SKM-1 (cell line): Measurements from ENCODE around the gene PRDX1.
"Not testable (repeated sequence)": the region's sequence is repeated elsewhere in the genome, so short reads cannot be mapped to it uniquely, and the experiment has no call there.

Experiments used
- DNase-seq: peaks from one replicate; lab custom pipeline; 2025; ENCODE audit not compliant: unreplicated experiment; lab: John Stamatoyannopoulos, UW

The PRDX1 gene

DNA sequence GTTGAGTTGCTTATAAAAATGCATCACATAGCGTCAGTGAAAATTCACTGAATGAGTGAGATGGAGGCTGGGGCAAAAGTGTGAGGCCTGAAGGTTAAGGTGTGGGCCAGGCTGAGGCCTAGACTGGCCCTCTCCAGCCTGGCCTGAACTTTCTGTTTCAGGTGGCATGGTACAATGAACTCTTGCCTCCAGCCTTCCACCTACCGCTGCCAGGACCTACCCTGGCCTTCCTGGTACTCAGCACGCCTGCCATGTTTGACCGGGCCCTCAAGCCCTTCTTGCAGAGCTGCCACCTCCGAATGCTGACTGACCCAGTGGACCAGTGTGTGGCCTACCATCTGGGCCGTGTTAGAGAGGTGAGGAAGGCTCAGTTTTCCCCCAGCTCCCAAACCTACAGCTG, 14.5 kb downstream of the PRDX1 start:
- no peak for DNase-seq

DNA sequence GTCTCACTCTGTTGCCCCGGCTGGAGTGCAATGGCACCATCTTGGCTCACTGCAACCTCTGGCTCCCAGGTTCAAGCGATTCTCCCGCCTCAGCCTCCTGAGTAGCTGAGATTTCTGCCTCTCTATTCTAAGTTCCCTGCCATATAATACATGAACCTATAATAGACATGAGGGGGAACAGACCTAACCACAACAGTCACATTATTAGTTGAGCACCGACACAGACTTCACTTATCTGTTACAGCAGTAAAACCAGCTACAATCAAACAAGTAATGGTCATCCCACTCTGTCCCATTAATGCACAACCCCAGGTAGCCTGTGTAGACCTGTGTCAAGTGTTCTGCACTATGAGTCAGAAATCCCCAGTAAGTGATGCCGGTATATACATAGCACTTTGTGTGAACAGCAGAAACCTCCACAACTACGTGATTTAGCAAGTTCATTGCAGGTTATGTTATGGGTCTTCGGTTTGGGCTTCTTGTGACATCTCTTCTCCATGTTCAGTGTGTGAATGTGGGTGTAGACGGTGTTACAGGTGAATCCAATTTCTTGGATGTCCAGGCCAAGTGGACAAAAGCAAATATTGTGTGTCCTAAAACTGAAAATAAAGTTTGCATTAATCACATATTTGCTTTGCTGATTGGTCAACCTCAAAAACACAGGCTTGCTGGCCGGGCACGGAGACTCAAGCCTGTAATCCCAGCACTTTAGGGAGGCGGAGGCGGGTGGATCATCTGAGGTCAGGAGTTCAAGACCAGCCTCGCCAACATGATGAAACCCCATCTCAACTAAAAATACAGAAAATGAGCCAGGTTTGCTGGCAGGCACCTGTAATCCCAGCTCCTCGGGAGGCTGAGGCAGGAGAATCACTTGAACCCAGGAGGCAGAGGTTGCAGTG, 18.0 kb downstream of the PRDX1 start:
- DNase-seq = no peak

- no peak for DNase-seq
These were observed 20.2 kb downstream of the PRDX1 start for GRCh38 chr1:45501505-45501859.

- DNase-seq = no peak
These were observed 22.3 kb downstream of the PRDX1 start for GRCh38 chr1:45499415-45499769.

- no peak for DNase-seq
These were observed 23.4 kb downstream of the PRDX1 start for GRCh38 chr1:45498279-45498678.

GRCh38 chr1:45493116-45493697, 28.5 kb downstream of the PRDX1 start:
- DNase-seq = peak; percentile 52

DNA sequence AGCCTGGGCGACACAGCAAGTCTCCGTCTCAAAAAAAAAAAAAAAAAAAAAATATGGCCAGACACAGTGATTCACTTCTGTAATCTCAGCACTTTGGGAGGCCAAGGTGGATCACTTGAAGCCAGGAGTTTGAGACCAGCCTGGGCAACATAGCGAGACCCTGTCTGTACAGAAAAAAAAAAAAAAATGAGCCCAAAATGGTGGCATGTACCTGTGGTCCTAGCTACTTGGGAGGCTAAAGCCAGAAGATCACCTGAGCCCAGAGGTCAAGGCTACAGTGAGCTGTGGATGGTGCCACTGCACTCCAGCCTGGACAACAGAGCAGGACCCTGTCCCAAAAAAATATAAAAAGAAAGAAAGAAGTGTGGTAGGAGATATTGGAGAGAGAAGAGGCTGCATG, 29.0 kb downstream of the PRDX1 start:
- no peak for DNase-seq

DNA sequence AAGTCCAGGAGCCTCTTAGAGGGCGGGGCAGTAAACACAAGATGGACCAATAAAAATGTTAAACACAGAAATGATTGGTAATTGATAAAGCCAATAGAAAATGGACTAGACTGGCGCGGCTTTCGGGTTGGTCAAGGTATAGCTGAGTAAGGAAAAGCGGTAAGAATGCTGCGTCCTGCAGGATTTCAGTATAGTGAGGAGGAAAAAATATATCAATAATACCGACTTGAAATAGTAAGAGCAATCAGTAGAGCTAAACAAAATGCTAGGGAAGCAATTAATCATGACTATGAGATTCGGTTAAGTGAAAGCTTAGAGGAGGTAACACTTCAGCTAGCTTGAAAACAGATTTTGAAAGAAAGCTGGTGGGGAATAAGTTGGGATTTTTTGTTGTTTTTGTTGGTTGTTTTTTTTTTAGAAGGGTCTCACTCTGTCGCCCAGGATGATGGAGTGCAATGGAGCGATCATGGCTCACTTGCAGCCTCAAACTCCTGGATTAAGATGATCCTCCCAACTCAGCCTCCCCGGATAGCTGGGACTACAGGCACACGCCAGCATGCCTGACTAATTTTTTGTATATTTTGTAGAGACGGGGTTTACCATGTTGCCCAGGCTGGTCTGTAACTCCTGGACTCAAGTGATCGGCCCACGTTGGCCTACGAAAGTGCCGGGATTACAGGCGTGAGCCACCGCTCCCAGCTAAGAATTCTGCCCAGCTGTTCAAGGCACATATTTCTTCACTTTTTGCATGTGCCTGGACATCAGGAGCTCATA, 30.0 kb downstream of the PRDX1 start:
- DNase-seq = no peak

- peak; percentile 99 for DNase-seq
These were observed 30.8 kb downstream of the PRDX1 start, which contains the start of gene TESK2 for GRCh38 chr1:45490626-45491486. Gene TESK2, minus strand, starts transcription at chr1:45491163. Its CDS starts 33,378 bp downstream, at chr1:45457785.

- no peak for DNase-seq
These were observed 31.5 kb downstream of the PRDX1 start for GRCh38 chr1:45490121-45490625.

DNA sequence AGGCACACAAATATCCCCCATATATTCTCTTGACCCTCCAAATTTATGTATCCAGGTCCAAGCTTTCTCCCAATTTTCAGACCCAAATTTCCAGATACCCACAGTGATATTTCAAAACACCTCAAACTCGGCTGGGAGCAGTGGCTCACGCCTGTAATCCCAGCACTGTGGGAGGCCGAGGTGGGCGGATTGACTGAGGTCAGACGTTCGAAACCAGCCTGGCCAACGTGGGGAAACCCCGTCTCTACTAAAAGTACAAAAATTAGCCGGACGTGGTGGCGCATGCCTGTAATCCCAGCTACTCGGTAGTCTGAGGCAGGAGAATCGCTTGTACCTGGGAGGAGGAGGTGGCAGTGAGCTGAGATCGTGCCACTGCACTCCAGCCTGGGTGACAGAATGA, 32.3 kb downstream of the PRDX1 start:
- not testable (repeated sequence) for DNase-seq

GRCh38 chr1:45488666-45489377, 32.9 kb downstream of the PRDX1 start:
- DNase-seq = no peak

GRCh38 chr1:45485949-45486348, 35.7 kb downstream of the PRDX1 start:
- DNase-seq = no peak

DNA sequence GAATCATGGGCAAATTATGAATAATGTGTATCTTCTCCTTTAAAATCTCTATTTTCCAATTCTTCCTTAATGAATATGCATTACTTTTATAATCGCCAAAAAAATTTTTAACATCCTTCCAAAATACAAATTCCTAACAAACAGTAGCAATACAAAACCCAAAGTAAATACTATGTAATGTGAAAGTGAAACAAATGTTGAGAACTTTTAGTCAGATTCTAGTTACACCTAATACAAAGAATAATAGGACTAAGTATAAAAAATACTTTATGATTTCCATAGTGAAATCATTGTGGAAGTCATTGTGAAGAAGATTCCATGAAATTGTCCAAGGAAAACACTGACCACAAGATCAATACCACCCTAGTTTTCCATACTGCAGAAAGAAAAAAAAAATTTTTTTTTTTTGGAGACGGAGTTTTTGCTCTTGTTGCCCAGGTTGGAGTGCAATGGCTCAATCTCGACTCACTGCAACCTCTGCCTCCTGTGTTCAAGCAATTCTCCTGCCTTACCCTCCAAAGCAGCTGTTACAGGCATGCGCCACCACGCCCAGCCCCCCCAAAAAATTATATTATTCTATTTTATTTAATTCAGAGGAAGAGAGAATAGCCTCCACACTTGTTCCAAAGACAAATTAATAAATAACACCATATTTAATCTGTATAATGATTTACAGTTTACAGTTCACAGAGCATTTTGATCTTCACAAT, 42.5 kb downstream of the PRDX1 start:
- no peak for DNase-seq

DNA sequence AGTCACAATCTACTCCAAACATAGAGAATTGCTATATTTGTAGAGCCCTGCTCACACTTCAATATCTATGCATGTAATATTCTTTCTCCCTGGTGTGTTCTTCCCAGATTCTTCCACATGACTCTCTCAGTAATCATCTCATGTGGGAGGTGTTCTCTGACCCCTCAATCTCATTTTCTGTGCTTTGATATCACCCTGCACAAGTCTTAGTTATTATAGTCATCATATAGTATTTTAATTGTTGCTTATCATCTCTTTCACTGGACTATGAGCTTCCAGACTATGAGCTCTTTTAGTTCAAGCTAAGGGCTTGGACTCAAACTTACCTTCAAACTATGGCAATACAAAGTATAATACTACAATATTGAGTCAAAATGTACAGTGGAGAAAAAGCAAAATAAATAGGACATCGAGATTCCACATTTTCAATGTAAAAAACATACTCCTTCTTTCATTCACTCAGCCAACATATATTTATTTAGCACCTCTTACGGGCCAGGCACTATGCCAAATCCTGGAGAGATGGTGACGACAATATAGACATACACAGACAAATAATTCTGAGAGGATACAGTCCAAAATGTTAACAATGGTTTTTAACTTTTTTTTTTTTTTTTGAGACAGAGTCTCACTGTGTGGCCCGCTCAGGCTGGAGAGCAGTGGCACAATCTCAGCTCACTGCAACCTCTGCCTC, 43.4 kb downstream of the PRDX1 start:
- DNase-seq = no peak

GRCh38 chr1:45477646-45478045, 44.0 kb downstream of the PRDX1 start:
- no peak for DNase-seq

DNA sequence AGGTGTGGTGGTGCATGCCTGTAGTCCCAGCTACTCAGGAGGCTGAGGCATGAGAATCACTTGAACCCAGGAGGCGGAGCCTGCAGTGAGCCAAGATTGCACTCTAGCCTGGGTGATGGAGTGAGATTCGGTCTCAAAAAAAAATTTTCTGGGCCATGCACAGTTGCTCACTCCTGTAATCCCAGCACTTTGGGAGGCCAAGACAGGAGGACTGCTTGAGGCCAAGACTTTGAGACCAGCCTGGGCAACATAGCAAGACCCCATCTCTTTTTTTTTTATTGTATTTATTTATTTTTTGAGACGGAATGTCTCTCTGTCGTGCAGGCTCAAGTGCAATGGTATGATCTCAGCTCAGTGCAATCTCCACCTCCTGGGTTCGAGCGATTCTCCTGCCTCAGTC, 47.5 kb downstream of the PRDX1 start:
- DNase-seq = not testable (repeated sequence)

- no peak for DNase-seq
These were observed 48.4 kb downstream of the PRDX1 start for GRCh38 chr1:45473302-45473701.

- no peak for DNase-seq
These were observed 51.3 kb downstream of the PRDX1 start for GRCh38 chr1:45470306-45470798.
